B cell (primary cell): ENCODE measurements around the gene PFKP.

ENCODE experiments used
- EZH2 ChIP-seq: IDR thresholded peaks from 2 replicates; pipeline ENCODE4 v1.6.1; 2012; ENCODE audit warnings: borderline replicate concordance, low read depth, mild to moderate bottlenecking, moderate library complexity, low read length; ENCODE audit not compliant: insufficient read depth, poor library complexity, severe bottlenecking
- TF ChIP-seq, protein P1 (sequence below): fragments of 200-600 bp; IDR thresholded peaks from one replicate; pipeline ENCODE4 v1.8.0; 2022; ENCODE audit warnings: antibody characterized with exemption, mild to moderate bottlenecking

DNA sequence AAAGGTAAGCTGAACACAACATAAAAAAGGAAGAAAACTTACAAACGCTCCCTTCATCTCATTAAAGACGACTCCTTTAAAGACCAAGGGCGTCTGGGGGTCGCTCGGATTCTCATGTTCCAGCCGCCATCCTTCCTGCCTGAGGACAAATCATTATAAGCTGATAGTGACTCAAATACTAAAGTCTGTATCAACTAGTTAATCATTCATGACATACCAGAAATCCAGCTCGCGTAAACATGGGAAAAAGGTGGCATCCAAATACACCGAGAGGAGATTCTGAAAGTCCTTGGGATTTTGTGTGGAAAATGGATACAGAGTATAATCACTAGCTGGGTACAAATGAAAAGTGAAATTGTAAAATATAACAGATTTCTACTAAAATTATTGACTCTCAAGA, 97.8 kb downstream of the PFKP start:
- TF ChIP-seq, protein P1, sequence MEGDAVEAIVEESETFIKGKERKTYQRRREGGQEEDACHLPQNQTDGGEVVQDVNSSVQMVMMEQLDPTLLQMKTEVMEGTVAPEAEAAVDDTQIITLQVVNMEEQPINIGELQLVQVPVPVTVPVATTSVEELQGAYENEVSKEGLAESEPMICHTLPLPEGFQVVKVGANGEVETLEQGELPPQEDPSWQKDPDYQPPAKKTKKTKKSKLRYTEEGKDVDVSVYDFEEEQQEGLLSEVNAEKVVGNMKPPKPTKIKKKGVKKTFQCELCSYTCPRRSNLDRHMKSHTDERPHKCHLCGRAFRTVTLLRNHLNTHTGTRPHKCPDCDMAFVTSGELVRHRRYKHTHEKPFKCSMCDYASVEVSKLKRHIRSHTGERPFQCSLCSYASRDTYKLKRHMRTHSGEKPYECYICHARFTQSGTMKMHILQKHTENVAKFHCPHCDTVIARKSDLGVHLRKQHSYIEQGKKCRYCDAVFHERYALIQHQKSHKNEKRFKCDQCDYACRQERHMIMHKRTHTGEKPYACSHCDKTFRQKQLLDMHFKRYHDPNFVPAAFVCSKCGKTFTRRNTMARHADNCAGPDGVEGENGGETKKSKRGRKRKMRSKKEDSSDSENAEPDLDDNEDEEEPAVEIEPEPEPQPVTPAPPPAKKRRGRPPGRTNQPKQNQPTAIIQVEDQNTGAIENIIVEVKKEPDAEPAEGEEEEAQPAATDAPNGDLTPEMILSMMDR, result no peak
- TF ChIP-seq EZH2, result no peak
